GM18502 (cell line): ENCODE measurements around the gene MYT1.
"Not testable (repeated sequence)": the region's sequence is repeated elsewhere in the genome, so short reads cannot be mapped to it uniquely, and the experiment has no call there.

Source experiments
- ATAC-seq: cut with Tn5 transposase; IDR thresholded peaks from one replicate; pipeline ENCODE4 v1.9.1; 2021; ENCODE audit warnings: mild to moderate bottlenecking; ENCODE audit not compliant: unreplicated experiment, poor library complexity

The MYT1 gene

DNA sequence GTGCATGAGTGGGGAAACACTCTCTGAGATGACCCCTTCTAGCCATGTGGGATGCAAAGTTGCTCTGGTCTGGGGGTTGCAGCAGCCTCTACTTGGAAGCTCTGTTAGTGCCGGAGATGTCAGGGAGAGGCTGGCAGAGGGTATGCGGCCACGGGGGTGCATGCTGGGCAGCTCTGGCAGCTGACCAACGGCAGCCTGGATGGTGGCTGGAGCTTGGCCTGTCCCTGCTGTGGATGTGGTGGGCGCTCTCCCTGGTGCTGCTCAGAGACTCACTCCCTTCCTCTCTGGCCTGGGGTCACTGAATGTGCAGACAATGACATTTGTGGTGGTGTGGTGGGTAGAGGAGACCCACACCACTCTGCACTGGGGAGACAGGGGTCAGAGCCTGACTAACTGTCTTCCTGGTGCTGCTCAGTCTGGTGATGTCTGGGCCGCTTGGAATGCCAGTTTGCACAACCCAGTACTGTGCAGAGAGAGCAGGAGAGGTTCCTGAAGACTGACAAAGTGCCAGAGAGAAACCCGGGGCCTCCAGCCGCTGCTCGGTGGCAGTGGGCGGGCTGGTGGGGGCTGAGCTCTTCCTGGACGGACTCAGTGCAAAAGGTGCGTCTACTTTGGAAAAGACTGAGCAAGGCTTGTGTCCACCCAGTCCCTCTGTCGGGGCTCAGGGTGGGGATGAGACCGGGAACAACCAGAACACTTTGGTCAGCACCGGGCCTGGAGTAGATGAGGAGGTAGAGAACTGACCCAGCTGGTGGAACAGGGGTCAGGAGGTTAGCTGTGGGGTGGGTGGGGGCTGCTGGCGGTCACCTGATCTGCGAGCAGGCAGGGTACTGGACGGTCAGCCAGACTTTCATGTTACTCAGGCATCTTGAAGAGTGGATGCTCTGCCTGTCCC is 2.7 kb downstream of the MYT1 start:
- ATAC-seq: no peak

DNA sequence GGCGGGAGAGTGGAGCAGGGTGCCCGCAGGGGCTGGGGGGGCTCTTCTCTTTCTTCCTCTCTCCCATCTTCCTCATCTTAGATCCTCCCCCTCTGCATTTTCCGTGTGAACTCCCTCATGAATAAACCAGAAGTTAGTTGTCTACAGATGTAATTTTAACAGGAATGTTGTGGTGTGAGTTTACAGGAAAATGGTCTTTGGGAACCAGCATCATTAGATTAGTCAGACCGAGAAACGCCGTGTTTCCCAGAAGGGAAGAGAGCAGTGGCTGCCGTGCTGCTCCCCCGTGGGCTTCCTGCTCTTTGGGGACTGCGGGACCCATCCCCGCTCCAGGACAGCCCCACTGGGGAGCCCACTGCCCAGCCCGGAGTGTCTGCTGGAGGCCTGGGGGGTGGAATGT is 3.4 kb downstream of the MYT1 start:
- no peak for ATAC-seq

DNA sequence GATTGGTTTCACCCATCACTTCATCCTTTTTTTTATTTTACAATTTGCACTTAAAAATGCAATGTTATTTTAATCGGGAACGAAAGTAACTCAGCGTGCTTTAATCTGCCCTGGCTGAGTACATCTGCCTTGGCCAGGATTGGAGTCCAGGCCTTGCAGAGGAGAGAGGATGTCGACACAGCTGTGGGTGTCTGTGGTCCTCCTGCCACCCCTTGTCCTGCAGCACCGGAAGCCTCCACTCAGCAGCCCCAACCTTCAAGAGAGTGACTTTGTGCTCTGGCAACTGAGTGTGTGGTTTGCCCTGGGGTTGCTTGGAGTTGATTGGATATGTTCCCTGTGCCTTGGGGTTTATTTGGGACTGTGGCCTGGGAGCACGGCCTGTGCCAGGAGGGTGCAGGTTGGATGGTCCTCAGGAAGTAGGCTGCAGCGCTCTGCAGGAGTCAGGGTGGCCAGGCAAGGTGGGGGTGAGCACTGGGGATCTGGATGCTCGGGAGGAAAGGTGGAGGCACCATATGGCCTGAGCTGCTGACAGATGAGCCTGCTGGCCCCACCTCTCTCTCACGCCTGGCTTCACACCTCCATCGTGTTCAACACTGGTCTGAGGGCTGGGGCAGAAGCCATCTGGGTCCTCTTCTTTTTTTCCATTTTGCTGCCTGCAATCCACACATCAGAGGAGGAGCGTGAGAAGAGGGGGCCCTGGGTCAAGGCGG is 4.3 kb downstream of the MYT1 start:
- no peak for ATAC-seq

GRCh38 chr20:64169091-64169560 is 4.9 kb downstream of the MYT1 start:
- ATAC-seq: no peak

DNA sequence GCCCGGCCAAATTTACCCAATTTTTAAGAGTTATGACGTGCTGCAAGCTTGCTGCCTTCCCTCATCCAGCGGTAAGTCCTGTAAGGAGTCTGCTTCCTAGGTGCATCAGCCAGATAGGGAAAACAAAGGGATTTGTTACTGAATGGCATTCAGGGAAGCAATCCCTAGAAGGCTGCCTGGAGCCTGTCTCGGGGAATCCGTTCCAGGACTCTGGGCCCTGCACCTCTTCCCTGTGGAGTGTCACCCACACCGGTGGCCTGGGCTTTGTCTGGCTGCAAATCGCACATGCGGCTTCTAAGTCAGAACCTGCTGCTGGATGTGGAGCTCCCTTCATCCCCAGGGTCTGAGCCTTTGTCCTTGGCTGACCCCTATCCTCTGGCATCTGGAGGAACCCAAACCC is 7.0 kb downstream of the MYT1 start:
- no peak for ATAC-seq

DNA sequence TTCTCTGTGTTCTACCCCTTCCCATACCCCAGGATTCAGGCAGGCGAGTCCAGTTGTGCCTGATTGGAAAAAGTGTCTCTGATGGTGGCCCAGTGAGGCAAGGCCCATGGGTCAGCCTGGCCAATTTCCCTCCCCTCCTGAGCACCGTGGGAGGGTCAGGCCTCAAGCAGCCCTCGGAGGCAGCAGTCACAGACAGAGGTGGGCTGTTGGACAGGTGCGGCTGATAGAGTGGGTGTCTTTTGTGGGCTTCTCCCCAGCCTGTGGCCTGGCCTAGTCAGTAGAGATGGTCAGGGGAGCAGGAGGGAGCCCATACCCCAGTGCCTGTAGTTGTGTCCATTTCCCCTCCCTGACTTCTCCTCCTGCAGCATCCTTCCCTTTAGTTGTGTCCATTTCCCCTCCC is 8.9 kb downstream of the MYT1 start:
- no peak for ATAC-seq

GRCh38 chr20:64176551-64176950 is 12.3 kb downstream of the MYT1 start:
- ATAC-seq: no peak

GRCh38 chr20:64176971-64177370 is 12.7 kb downstream of the MYT1 start:
- ATAC-seq: no peak

GRCh38 chr20:64177384-64177783 is 13.1 kb downstream of the MYT1 start:
- ATAC-seq: no peak

- no peak for ATAC-seq
Measured at GRCh38 chr20:64177787-64178186, 13.5 kb downstream of the MYT1 start.

GRCh38 chr20:64178925-64179324 is 14.7 kb downstream of the MYT1 start:
- ATAC-seq: not testable (repeated sequence)

GRCh38 chr20:64179805-64180204 is 15.6 kb downstream of the MYT1 start:
- no peak for ATAC-seq

- no peak for ATAC-seq
Measured at GRCh38 chr20:64180673-64181072, 16.4 kb downstream of the MYT1 start.

- no peak for ATAC-seq
Measured at GRCh38 chr20:64181391-64181790, 17.1 kb downstream of the MYT1 start.

- ATAC-seq: no peak
Measured at GRCh38 chr20:64182146-64182865, 18.1 kb downstream of the MYT1 start.

DNA sequence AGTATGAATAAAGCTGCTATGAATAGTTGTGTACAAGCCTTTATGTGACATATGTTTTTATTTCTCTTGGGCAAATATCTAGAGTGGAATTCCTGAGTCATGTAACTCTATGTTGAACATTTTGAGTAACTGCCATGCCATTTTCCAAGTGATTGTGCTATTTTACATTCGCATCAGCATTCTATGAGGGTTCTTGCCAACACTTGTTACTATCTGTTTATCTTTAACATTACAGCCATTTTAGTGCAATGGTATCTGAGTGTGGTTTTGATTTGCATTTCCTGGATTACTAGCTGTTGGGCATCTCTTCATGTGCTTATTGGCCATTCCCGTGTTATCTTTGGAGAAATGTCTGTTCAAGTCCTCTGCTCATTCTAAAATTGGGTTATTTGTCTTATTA is 19.1 kb downstream of the MYT1 start:
- no peak for ATAC-seq

GRCh38 chr20:64184795-64185194 is 20.5 kb downstream of the MYT1 start:
- ATAC-seq: no peak

DNA sequence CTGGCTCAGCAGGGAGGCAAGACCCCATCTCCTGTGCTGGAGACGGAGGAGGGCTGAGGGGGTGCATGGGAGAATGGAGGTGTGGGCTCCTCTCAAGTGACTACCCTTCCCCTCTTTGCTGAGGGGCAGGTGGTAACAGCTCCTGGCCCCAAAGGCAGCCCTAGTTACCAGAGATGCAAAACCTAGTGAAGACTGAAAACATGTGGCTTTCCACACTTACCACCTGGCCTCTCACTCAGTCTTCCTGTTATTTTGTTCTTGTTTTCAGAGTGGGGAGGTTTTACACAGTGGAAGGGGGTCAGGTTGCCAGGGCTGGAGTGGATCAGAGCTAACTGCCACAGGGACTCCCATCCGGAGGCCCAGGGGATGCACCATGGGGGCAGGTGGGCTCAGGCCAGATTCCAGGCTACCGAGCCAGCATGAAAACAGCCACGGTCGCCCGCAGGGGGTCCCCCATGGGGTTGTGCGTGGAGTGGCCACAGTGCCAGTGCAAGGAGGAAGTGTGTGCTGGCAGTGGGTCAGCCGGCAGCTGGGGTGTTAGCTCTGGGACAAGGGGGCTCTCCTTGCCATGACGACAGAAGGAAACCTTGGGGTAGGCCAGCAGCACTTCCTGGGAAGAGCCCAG is 21.1 kb downstream of the MYT1 start:
- no peak for ATAC-seq

- ATAC-seq: no peak
Measured at GRCh38 chr20:64186071-64186598, 21.9 kb downstream of the MYT1 start.

- not testable (repeated sequence) for ATAC-seq
Measured at GRCh38 chr20:64187213-64187612, 23.0 kb downstream of the MYT1 start.
